NCI-H1092 (cell line): ENCODE data around the gene DTYMK.
"Not testable (repeated sequence)": the region's sequence is repeated elsewhere in the genome, so short reads cannot be mapped to it uniquely, and the experiment has no call there.

Experiments used
- DNase-seq: peaks from one replicate; lab custom pipeline; 2025; lab: John Stamatoyannopoulos, UW

The DTYMK gene

GRCh38 chr2:241671457-241672240 lies 15.0 kb downstream of the DTYMK start:
- DNase-seq: no peak

DNA sequence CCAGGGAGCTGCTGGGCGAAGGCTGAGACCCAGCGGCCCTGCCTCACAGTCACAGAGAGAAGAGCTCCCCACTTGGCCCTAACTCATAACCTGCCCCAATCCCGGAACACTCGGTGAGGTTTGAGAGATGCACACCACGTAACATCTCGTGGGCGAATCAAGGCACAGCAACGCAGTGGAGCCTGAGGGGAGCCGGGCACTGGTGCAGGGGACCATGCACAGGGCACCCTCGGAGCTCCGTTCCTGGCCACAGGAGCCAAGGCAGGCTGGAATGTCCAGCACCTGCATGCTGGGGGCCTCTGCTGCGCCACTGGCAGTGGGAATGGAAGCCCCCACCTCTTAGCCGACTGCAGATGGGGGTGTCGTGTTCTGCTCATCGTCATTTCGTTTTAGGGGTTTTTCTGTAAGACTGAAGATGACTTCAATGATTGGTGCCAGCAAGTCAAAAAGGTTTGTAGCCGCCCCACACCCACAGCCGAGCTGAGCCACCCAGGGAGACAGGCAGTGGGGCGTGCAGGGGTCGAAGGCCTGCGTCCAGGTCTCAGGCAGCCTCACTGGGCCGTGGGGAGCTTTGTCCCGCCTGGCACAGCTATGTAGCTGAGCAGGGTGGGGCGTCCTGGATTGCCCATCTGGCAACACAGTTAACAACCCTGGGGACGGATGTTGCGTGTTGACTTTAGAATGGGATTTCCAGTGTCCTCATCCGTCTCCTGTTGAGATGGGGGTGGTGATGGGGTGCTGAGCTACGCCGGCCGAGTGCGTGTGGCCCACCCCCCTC lies 16.1 kb downstream of the DTYMK start:
- DNase-seq: no peak

- no peak for DNase-seq
Observed at GRCh38 chr2:241668839-241669238, 17.8 kb downstream of the DTYMK start.

DNA sequence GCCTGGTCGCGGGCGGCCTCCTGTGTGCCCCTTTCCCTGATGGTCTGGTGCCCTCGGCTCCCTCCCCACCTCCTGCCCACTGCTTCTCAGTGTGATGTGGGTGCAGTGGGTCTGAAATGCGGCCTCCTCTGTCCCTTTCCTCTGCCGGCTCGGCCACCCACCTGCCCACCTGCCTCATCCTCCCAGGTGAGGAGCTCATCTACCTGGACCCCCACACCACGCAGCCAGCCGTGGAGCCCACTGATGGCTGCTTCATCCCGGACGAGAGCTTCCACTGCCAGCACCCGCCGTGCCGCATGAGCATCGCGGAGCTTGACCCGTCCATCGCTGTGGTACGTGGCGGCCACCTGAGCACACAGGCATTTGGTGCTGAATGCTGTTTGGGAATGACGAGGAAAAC lies 18.3 kb downstream of the DTYMK start:
- DNase-seq: no peak

- DNase-seq: no peak
Observed at GRCh38 chr2:241666627-241667400, 19.8 kb downstream of the DTYMK start.

GRCh38 chr2:241665731-241666440 lies 20.7 kb downstream of the DTYMK start:
- DNase-seq: no peak

GRCh38 chr2:241662731-241663130 lies 23.9 kb downstream of the DTYMK start:
- not testable (repeated sequence) for DNase-seq

DNA sequence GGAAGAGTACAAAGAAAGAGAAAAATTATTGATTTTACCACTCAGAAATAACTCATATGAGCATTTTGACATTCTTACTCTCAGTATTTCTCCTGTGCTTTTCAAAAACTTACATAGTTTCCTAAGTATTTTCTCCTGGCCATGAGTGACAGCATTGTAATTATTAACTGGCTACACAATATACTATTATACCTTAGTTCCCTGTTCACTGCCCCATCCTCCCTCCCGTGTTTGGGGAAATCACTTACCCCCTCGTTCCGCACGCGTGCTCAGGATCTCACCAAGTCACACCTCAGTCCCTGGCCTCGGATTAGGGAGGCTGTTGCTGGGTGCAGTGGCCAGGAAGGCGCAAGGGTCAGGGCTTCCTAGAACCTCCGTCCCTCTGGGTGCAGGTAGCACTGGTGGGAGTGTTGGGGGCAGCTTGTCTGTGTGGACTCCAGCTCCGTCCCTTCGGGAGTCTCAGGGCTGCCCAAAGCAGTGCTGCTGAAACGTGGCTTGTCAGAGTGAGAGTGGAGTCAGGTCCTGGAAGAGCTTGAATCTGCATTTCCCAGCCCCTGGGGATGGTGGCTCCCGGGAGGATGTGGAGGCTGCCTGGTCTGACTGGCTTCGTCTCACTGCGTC lies 25.9 kb downstream of the DTYMK start:
- DNase-seq: no peak

DNA sequence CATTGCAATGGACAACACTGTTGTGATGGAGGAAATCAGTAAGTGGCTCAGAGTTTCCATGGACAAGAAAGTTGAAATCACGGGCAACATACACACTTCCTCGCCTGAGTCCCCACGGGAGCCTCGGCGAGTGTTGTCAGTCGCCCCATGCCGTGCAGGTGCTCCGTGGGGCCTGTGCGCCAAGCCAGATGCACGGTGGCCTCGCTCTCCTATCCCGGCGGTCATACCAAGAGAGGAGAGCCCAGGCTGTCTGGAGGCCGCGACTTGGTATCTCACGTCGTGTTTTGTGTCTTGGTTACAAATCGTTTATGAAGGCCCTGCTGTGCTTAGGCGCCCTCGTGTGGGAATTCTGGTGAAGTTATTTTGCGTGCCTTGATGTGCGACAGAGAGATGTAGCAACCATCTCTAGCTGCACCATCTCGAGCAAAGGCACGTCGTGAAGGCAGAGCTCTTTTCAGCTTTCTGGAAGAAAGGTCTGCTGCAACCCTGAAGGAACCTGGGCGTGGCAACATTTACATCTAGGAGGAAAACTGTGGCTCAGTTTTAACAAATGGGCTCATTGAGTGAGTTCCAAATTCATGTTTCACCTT lies 27.4 kb downstream of the DTYMK start:
- DNase-seq: peak; percentile 13

GRCh38 chr2:241658296-241658695 lies 28.3 kb downstream of the DTYMK start:
- no peak for DNase-seq

- DNase-seq: no peak
Observed at GRCh38 chr2:241657786-241658254, 28.8 kb downstream of the DTYMK start.

GRCh38 chr2:241656190-241656741 lies 30.3 kb downstream of the DTYMK start:
- DNase-seq: no peak

GRCh38 chr2:241655516-241656189 lies 31.0 kb downstream of the DTYMK start:
- DNase-seq: no peak

GRCh38 chr2:241654551-241654950 lies 32.1 kb downstream of the DTYMK start:
- DNase-seq: no peak

GRCh38 chr2:241653210-241653750 lies 33.3 kb downstream of the DTYMK start:
- no peak for DNase-seq

DNA sequence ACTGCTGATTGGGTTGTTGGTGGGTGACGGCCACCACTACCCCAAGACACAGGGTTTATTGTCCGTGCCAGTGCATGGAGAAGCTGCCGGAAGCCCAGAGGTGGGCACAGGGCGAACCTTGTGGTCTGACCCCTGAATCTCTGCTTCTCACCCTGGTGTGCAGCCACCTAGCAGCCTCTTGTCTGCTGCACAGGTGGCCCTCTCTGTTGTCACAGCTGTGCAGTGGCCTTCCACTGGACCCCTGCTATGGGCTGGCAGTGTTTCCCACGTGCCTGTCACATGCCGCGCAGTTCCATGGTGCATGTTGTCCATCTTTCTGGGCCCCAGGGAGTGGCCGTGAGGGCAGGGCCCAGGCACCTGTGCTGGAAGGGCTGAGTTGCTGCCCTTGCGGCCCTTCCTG lies 33.9 kb downstream of the DTYMK start:
- no peak for DNase-seq

- no peak for DNase-seq
Observed at GRCh38 chr2:241652142-241652541, 34.5 kb downstream of the DTYMK start.

DNA sequence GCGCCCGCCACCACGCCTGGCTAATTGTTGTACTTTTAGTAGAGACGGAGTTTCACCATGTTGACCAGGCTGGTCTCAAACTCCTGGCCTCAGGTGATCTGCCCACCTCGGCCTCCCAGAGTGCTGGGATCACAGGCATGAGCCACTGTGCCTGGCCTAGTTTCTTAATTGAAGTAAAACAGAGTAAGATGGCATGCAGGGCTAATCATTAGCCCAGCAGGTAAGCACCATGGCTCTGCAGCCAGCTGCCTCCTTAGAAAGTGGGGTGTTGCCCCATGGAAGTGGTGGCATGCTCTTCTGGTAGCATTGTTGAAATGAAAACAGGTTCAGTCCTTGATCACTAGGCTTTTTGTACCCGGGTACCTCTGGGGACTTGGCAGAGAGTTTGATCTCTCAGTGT lies 36.7 kb downstream of the DTYMK start:
- no peak for DNase-seq

- no peak for DNase-seq
Observed at GRCh38 chr2:241649404-241649803, 37.2 kb downstream of the DTYMK start.

DNA sequence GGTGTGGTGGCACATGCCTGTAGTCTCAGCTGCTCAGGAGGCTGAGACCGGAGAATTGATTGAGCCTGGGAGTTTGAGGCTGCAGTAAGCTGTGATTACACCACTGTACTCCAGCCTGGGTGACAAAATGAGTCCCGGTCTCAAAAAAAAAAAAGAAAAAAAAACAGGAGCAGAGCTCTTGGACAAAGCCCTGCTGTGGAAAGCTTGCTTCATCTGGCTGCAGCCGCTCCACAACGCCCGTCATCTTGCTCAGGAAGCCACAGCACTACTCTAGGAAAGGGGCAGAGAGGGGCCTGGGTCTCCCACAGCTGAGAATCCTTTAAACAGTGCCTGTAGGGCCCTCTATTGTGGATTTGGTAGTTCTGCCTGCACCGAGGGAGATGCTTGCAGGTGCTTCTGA lies 38.2 kb downstream of the DTYMK start:
- DNase-seq: no peak
